NCI-H446 treated with DMSO at 0.1 percent for 48 hours (cell line): ENCODE data around the gene FCHO2.
"Not testable (repeated sequence)": the region's sequence is repeated elsewhere in the genome, so short reads cannot be mapped to it uniquely, and the experiment has no call there.

Experiments used
- DNase-seq: peaks from one replicate; lab custom pipeline; 2025; lab: John Stamatoyannopoulos, UW

The FCHO2 gene

GRCh38 chr5:72956324-72957140 is 691 bp downstream of the FCHO2 start:
- DNase-seq, result peak; percentile 16

- no peak for DNase-seq
These were observed 1.5 kb downstream of the FCHO2 start for GRCh38 chr5:72957337-72957736.

- no peak for DNase-seq
These were observed 3.4 kb downstream of the FCHO2 start for GRCh38 chr5:72959257-72959656.

GRCh38 chr5:72974481-72974880 is 18.6 kb downstream of the FCHO2 start:
- DNase-seq, result not testable (repeated sequence)

- DNase-seq, result not testable (repeated sequence)
These were observed 21.0 kb downstream of the FCHO2 start for GRCh38 chr5:72976810-72977209.

GRCh38 chr5:72985719-72986118 is 29.9 kb downstream of the FCHO2 start:
- no peak for DNase-seq

- DNase-seq, result no peak
These were observed 32.9 kb downstream of the FCHO2 start for GRCh38 chr5:72988769-72989168.

- no peak for DNase-seq
These were observed 35.6 kb downstream of the FCHO2 start for GRCh38 chr5:72991394-72991793.

- no peak for DNase-seq
These were observed 38.7 kb downstream of the FCHO2 start for GRCh38 chr5:72994578-72994977.

GRCh38 chr5:72996632-72997031 is 40.8 kb downstream of the FCHO2 start:
- no peak for DNase-seq

GRCh38 chr5:72999916-73000315 is 44.1 kb downstream of the FCHO2 start:
- no peak for DNase-seq

GRCh38 chr5:73005886-73006285 is 50.0 kb downstream of the FCHO2 start:
- no peak for DNase-seq

GRCh38 chr5:73007051-73007450 is 51.2 kb downstream of the FCHO2 start:
- no peak for DNase-seq

GRCh38 chr5:73008831-73009230 is 53.0 kb downstream of the FCHO2 start:
- no peak for DNase-seq

GRCh38 chr5:73011612-73012011 is 55.8 kb downstream of the FCHO2 start:
- not testable (repeated sequence) for DNase-seq

- DNase-seq, result no peak
These were observed 63.1 kb downstream of the FCHO2 start for GRCh38 chr5:73018892-73019291.

- DNase-seq, result no peak
These were observed 63.9 kb downstream of the FCHO2 start for GRCh38 chr5:73019766-73020165.

- DNase-seq, result no peak
These were observed 66.8 kb downstream of the FCHO2 start for GRCh38 chr5:73022471-73023169.

- DNase-seq, result not testable (repeated sequence)
These were observed 69.2 kb downstream of the FCHO2 start for GRCh38 chr5:73024946-73025544.

- no peak for DNase-seq
These were observed 71.5 kb downstream of the FCHO2 start for GRCh38 chr5:73027361-73027760.

- no peak for DNase-seq
These were observed 72.0 kb downstream of the FCHO2 start for GRCh38 chr5:73027816-73028215.

GRCh38 chr5:73028991-73029595 is 73.3 kb downstream of the FCHO2 start:
- no peak for DNase-seq

GRCh38 chr5:73030531-73030930 is 74.7 kb downstream of the FCHO2 start:
- DNase-seq, result no peak
